Stimulated activated CD8-positive, alpha-beta memory T cell treated with anti-CD3 and anti-CD28 coated beads, Interleukin-15, amount 100 ng/mL, for 48 hours (primary cell): ENCODE data around the gene PDGFA.

Experiments
- DNase-seq, 2 donors: peaks; one replicate each; pipeline ENCODE4 v3.0.0-alpha.2; 2020; ENCODE audit warnings: low read depth in 2 of 2

PDGFA gene

DNA sequence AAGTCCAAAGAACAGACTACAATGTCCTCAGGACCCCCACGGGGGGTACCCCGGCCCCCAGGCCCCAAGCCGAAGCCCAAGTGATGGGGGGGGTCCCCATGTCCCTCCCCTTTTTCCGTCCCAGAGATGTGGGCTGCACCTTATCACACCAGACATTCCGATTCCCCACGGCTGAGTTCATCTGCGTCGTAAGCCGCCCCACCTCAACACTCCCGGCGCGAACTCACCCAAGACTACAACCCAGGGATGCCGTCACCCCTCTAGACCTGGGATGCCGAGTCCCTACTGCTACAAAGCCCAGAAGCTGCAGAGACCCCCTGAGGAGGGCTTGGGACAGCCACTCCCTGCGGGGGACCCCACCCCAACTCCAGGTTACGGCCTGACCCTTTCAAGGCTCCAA, 14.5 kb downstream of the PDGFA start:
- no peak for DNase-seq

DNA sequence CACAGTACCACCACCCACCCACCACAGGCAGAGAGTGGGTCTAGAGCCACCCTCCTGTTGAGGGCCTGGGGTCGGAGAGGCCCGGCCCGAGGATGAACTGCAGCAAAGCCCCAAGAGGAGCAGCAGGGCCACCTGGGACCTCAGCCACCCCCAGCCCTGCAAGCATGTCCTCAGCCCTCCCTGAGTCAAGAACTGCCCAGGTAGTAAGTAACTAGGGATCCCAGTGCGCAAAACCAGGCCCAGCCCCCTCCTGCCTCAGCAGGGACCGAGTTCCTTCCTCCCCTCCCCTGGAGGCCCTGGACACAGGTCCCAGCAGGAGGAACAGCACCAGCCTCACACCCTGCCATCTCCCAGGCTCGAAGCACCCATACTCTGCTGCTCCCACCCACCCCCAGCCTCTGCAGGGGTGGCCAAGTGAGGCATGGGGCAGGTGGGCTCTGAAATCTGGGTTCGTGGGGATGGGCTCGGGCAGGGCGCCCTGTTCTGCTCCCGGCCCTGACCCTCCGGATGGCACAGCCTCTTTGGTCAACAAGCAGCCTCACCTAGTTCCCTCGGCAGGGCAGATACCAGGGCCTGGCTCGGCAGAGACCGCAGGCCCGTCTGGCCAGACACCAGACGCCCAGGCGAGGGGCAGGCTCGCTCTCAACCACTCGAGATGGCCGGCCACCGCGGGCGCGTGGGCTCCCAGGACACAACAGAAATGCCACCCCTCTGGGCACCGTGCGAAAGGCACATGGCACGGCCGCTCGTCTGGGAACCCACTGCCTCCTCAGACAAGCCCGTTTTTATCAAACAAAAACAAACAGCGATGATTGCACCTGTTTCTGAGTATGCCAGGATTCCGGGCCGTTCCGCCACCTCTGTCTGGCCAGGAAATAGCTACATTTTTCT, 15.2 kb downstream of the PDGFA start:
- no peak for DNase-seq

DNA sequence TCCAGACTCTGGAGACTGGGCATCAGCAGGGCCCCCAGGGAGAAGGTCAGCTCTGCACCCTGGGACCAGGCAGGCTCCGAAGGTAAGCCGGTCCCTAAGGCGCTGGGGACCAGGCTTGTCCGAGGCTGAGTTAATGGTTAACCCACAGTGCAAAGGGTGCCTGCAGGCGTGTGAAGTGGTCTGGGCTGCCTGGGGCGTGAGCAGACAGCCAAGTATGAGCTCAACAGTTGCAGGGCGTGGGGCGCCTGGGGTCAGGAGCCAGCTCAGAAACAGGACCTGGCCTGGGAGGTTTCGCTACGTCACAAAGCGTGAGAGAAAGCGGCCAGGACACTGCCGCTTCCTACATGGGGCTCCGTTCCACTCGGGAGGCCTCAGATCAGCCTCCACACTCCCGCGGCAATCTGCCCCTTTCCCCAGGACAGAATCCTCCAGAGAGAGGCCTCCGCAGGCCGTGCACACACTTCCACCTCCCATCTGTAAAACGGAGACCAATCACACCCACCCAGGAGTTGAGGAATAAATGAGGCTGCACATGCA, 16.0 kb downstream of the PDGFA start:
- DNase-seq, result no peak

DNA sequence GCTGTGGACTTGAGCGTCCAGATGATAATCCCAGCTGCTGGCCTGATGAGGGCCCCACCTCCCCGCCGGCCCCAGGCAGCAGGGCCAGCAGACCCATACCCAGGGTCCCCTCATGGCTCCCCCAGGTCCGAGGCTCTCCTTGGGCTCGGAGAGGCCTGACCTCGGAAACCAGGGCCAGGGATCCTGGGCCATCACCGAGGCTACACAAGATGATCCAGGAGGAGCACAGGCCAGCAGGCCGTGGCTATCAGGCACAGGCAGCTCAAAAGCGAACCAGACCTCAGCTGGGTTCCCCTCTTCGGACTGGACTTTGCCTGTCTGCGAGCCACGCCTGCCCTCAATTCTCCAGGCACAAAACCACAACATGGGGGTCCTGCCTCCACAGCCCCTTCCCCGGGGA, 17.4 kb downstream of the PDGFA start:
- DNase-seq, result no peak

DNA sequence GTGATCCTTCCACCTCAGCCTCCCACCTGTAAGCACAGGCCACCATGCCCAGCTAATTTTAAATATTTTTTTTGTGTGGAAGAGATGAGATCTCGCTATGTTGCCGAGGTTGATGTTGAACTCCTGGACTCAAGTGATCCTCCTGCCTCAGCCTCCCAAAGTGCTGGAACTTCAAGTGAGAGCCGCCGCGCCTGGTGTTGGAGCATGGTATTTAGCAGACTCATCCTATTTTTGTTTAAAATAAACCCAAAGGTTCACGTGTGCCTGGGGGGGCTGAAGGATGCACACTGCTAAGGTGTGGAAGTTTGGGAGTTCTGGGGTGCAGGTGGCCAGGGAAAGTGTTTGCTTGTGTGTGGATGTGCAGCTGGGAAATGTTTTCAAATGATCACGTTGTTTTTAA, 18.1 kb downstream of the PDGFA start:
- no peak for DNase-seq

DNA sequence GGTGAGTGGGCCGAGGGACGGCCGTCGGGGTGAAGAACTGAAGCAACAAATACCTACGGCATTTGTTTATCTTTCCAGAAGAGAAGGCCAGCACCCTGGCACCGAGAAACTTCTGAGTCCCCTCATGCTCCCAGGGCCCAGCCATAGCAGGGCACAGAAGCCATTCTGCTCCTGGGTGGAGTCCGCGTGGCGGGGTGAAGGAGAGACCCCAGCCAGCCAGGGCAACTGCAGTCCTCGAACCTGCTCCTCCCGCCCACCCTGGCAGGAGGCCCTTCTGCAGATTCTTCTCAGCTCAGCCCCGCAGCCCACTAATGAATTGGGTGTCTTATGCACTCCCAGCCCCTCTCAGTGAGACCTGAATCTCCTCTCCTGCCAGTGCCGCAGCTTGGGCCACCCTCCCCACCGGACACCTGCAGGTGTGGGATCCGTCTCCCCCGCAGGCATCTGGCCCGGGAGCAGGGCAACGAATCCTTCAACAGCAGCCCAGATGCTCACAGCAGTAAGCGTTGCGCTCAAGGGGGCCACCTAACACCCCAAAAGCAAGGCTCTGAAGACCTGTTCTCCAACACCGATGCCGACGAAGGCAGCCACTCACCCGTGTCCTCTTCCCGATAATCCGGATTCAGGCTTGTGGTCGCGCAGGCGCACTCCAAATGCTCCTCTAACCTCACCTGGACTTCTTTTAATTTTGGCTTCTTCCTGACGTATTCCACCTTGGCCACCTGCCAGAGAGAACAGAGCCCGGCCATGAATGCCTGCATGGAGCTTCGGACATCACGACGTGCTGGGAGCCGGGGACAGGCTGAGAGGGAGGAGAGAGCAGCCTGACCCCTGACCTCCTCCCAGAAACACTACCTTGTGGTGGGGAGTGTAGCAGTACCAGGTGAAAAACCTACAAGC, 18.9 kb downstream of the PDGFA start:
- no peak for DNase-seq

DNA sequence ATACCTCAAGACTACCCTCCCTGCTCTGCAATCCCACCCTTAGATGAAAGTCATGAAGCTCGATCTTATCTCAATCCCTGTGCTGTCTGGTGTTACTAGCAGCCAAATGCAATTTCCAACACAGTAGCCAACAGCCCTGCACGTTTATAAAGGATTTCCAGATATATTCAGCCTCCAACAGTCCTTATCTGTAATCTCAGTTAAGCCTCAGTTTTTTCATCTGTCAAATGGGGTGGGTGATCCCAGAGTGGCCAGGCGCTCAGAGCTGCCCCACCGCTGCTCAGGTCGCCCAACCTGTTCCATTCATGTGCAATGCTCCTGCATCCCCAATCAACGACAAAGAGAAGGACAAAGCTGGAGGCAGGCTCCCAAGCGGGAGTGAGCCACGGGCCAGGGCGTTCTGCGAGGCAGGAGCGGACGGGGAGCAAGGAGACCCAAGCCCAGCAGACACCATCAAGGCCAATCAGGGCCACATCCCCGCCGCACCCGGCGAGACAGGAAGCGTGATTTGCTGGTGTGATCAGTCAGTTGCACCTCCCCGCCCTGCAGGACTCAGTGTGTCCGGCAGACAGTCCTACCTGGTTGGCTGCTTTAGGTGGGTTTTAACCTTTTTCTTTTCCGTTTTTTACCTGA, 19.7 kb downstream of the PDGFA start:
- no peak for DNase-seq

DNA sequence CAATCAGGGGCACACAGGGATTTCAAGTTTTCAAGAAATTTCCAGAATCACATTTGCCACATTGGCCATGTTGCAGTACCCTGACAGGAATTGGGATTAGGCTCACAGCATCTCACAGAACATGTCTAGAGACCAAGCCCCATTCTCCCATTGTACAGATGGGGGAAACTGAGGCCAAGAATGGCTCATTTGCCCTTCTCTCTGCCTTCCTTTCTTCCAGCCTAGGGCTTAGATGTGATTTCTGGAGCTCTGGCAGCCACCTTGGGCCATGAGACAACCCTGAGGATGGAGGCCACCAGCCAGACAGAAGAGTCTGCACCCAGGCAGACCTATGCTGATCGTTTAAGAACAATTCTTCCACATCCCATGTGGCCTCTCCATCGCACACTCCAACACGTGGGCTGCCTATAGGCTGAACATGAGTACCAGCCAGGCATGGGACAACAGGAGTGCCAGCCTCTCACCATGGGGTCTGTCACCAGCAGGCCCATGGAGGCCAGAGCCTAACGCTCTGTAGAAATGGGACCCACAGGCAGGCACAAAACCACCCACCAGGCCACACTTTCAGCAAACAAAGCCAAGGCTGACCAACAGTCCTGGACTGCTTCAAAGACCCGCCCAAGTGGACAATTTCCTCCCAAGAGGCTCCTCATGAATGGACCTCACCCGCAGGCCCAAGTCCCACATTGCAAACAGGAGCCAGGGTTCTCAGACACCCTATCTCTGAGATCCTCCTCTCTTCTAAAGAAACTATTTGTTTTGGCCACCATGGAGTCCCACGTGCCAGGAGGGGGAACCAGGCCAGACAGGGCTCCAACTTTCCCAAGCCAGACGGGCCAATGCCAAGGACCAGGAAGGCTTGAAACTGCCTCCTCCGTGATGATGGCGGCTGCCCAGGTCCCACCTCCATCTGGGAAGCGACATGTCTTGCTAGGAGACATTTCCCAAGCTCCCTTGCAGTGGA, 20.7 kb downstream of the PDGFA start:
- DNase-seq, result no peak

DNA sequence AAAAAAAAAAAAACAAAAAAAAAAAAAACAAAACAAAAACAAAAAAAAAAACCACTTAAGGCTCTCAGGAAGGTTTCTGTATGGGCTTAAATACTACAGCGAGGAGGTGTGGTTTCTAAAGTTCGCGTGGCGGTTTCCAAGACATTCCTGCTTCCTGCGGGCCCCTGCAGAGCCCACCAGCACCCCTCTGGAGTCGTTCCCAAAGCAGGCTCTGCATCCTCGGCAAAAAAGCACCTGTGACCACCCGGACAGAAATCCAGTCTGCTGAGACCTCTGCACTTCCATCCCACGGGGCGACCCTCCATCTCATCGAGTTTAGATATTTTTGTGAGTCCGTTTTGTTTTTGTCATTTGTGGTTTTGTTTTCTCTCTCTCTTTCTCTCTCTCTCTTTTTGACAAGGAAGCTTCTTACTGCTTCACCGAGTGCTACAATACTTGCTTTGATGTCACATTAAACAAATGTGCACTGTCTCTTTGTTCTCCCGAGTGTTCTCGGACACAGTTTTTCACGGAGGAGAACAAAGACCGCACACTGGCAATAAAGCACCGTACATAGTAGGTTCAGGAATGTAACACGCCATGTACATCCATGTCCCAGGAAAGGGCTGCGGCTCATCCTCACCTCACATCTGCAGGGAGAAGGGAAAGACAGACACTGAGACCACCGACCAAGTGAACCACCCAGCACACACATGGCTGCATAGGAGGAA, 21.5 kb downstream of the PDGFA start:
- DNase-seq, result no peak

DNA sequence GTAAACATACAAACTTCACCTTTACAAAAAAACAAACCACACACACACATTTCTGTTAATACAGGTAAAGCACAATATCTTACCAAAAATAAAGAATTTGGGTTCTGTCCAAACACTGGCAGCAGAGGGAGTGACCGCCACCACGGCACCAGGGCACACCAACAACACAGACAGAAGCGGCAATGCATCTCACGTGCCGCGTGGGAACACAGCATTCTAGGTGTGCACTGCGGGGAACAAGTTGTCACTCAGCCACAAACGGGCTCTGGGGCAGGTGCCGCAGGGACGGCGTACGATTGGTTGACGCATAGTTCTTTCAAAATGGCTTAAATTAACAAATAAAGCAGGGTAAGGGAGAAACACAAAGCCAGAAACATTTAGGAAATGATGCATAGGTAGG, 22.3 kb downstream of the PDGFA start:
- no peak for DNase-seq

DNA sequence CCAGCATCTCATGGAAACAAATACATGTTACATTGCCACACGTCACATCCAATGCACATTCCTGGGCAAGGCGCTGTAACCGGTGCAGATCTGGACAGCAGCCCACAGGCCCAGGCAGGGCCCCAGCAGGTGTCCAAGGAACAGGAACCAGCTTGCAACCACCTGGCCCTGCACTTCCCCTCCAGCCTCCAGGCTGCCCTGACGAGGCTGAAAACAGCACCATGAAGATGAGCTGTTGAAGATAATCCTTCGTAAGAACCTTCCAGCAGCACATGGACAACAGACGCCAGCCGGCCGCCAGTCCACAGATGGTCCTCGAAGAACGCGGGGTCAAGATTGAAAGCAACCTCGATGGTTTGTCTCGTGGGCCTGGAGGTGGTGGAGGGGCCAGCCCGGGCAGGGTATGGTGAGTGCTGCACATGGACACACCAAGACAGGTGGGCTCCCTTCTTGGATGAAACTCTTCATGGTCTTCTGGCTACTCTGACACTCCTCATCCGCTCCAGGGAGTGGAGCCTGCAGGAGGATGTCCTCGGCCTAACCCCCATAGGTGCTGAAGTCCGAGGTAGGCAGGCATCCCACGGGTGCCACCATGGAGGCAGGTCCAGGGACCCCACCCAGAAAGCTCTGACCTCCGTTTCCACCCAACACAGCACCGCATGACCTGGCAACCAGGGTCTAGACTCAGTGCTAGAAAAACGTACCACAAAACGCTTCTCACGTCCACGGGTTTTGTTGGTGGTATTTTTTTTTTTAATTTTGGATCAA, 22.9 kb downstream of the PDGFA start:
- no peak for DNase-seq

DNA sequence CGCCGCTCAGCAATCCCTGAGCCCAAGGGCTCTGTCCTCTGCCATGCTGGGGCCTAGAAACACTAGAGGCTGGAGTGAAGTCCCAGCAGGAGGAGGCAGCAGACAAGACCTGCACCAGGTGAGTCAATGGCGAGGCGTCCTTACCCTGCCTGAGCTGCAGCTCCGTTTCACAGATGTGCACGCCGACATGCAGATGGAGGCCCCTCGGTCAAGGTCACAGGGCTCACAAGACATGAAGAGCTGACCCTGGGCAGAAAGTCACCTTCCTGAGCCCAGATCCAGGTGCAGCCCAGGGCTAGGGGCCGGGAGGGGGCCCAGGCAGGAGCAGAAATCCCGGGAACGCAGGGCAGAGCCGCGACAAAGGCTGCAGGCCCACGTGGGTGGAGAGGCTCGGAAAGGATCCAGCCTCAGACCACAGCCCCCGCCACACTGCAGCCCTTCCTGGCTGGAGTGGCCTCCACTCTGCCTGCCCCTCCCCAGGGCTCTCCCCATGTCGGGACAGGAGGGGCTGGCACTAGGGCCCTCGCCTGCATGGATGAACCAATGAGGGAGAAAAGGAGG, 23.8 kb downstream of the PDGFA start:
- no peak for DNase-seq

DNA sequence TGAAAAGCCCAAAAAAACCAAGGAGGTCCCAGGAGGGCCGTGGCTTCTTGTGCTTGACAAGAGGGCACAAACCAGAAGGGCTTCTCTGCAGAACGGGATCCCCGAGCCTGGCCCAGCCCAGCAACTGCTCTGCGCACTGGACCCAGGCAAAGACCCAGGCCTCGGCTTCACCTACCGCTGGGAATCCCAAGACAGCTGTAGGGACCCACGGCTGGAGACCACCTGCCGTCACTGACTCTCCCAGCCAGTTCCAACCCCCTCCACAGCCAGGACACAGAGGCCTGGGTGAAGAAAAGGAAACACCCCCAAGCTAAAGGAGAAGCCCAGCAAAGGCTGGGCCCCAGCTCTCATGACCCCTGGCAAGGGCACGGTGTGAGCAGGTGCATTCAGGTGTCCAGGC, 24.3 kb downstream of the PDGFA start:
- no peak for DNase-seq

DNA sequence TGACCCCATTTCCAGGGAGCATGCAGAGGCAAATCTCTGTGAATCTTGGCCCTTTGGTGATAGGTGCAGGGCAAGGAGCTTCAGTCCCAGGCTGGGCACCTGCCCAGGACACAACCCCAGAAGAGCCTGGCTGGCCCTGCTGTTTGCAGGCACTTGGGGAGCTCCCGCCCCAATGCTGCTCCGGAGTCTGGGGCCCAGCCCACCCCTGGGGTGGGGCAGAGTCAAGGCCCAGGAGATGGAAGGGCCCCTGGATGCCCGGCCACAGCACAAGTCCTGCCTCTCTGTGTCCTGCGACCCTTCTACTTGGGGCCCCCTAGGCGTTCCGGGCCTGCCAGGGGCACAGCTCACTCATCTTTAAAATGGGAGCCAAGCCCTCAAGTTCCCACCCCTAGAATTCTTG, 24.7 kb downstream of the PDGFA start:
- DNase-seq, result no peak

DNA sequence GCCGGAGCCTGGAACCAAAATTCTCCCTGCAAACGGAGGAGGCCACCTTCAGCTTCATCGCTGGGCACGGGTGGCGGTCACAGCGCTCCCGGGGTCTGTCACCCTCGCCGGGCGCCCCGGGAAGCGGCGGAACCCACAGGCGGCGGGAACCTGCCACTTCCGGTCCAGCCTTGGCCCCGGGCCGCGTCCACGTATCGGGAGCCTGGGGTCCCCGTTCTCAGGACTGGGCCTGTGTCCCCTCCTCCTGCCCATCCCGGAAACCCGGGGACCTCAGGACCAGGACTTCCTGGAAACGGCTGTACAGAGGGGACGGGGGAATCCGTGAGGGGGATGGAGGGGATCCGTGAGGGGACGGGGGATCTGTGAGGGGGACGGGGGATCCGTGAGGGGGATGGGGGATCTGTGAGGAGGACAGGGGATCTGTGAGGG, 25.4 kb downstream of the PDGFA start:
- DNase-seq, result no peak

DNA sequence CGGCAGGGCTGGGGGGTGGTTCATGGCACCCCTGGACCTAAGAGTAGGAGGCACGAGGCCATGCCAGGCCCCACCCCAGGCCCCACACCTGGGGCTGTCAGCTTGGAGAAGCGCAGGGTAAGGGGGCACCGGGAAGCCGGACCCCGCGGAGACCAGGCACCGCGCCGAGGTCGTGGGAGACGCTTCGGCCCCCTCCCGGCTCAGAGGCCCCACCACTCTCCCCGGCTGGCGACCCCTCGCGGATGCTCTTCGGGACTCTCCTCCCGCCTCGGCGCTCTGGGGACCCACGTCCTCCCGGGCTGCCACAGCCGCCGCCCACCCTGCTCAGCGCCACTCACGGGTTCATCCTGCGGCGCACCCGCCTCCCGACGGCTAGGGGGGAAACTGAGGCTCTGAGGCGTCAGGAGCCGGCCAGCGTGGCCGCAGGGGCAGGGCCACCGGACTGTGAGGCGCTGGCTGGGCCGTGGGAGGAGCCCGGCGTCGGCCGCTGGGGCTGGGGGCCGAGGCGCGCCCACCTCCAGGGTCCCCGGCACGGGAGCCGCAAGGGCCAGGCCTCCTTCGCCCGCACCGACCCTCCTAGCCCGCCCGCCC, 25.9 kb downstream of the PDGFA start:
- DNase-seq, result no peak

DNA sequence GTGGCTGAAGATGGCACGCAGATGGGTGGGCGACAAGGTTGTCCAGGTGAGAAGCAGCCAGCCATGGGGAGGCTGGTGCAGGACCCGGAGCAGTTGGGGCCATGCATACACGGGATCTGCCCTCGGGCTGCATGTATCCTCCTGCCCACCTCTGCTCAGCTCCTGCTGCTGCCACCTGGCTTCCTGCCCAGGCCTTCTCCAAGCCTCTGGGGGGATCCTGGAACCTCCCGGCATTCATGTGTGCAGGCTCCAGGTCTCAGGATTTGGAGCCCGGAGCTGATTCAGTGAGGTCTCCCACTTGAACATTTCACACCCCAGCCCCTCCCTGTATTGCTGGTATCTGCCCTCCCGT, 27.0 kb downstream of the PDGFA start:
- no peak for DNase-seq

DNA sequence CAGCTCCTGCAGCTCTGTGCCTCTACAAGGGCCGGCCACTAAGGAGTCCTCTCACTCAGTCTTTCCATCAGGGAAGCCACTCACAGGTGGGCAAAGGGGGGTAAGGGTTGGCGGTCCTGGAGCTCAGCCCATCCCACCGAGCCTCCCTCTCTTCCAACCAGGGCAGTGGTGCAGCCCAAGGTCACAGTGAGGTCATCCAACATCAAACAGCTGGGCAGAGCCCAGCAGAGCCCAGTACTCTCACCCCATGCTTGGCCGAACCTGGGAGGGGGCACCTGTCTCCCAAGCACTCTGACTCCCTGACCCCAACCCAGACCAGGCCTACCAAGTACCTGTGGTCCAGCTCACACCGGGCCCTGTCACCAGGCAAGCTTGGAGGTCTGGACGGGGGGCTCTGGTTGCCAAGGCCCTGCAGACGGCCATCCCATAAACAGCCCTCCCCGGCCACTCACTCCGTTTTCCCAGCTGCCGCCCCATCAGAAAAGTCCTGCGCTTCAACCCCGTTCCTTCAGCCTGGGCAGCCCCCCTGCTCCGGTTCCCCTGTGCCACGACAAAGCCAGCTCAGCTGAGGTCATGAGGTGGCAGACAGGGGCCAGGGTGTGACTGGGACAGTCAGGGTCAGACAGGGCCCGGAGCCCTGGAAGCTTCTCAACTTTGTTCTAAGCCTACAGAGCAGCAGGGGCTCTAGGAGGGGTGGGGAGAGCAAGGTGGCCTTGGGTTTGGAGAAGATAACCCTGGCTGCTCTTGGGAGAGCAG, 27.5 kb downstream of the PDGFA start:
- no peak for DNase-seq
